Ureter (tissue), 1 donor: Measurements from ENCODE around the gene OSBPL9. TPM values are rescaled to one million over a fixed set of nuclear protein-coding genes. Genes with fewer than 3 reads are reported as not detected.
"Not testable (repeated sequence)": the region's sequence is repeated elsewhere in the genome, so short reads cannot be mapped to it uniquely, and the experiment has no call there.

ENCODE experiments used
- DNase-seq: peaks from one replicate; pipeline ENCODE4 v3.0.0-alpha.2; 2020; ENCODE audit warnings: low spot score
- total RNA-seq: library from RNA; stranded (reverse); gene quantifications from one replicate; pipeline ENCODE4 v1.2.4, GENCODE V29; 2023
- donor health status: DM: yes; HTN: yes; CAD: no.

OSBPL9 gene
- total RNA-seq, 1 donor from 2014 or later = 107 TPM

DNA sequence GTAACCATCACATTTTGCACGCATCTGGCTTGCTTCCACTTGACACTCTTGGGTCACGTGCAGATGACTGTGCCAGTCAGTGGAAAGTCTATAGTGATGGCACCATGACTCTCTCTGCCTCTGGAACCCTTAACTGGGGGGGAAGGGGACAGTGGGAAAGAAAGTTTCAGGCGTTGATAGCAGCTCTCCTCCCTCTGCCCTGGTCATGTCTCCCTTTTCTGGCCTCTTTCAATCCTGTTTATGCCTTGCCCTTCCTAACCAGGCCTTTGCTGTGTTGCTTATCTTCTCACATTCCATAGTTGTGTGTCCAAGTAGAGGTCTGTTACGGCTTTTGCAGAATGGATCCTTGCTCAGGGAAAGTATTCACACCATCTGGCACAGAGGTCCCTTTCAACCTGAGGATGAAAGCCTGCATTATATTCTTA, 168.1 kb downstream of the OSBPL9 start:
- DNase-seq = no peak

DNA sequence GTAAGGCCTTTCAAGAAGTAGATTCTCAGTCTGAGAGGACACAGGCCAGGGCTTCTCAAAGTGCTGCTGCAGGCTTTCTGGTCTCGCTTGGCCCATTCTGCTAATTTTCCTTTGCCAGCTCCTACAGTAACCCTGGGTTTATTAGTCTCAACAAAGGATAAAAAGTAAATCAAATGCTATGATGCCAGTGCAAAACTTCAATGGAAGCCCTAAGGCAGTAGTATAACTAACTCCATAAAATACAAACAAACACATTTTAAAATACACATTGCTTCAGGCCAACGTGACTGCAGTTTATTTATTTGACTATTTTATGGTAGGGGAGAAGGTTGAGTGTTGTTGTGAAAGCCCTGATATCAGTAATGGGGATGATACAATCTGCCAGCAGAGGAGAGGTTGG, 172.0 kb downstream of the OSBPL9 start:
- no peak for DNase-seq

DNA sequence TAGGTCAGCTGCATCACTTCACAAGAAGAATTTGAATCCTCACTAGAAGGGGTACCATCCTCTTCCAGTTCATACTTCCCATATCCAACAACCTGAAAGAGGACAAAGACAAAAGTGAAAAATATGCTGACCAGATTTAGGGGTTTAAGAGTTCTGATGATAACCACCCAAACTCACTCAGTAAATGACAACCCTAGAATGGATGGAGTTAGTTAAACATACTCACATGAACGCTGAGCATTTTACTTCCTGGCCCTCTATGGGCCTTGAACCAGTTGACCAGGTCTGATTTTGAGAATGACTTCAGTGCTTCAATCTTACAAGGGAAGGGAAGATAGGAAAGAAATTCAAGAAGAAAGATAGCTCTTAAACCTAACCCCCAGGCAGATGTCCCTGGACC, 172.4 kb downstream of the OSBPL9 start:
- DNase-seq = no peak

DNA sequence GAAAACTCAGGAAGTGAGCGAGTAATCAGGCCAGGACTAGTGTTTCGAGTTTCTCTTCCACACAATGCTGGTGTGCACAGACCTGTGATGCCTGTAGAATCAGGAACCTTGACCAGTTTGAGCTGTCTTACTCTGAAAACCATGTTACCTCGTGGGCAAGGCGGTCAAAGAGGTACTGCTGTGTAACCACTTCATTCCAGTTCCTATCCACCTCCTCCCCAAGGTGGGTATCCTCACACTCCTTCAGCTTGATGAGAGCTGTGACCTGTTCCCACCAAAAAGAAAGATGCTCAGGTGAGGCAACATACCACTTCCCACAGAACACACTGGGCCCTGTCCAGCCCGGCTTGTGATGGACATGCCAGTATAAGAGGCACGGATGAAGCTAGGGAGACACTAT, 173.5 kb downstream of the OSBPL9 start:
- DNase-seq = no peak

DNA sequence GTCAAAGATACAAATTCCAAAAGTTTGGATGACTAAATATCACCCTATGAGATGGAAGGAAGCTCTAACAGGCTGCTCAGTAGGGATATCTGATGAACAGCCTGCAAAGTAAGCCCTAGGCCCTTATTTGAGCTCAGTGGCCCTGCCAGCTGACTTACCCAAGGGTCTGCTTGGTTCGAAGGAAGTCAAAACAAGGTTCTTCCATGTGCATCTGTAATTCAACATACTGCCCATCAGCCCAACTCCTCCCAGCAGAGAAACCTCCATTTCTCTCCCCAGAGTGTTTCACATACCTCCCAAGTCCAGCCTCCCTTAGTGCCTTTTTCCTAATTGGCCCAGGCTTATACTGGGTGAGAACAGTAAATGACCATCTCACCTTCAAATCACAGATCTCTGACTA, 175.0 kb downstream of the OSBPL9 start:
- DNase-seq = no peak

DNA sequence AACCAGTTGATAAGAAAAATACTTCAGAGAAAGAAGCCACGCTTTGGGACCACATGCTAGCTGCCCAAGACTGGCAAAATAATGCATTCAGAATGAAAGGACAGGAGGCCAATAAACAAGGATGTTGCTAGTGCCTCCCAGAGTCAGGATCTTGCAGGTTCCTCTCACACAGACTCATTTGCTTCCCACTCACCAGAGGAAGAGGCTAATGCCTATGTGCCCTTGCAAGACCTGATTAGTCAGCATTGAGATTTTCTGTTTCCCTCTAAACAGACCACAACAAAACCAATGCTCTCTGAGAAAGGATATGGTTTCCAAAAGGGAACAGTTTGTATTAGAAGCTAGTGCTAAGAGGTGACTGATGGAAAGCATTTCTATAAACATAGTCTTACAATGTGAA, 176.0 kb downstream of the OSBPL9 start:
- no peak for DNase-seq

DNA sequence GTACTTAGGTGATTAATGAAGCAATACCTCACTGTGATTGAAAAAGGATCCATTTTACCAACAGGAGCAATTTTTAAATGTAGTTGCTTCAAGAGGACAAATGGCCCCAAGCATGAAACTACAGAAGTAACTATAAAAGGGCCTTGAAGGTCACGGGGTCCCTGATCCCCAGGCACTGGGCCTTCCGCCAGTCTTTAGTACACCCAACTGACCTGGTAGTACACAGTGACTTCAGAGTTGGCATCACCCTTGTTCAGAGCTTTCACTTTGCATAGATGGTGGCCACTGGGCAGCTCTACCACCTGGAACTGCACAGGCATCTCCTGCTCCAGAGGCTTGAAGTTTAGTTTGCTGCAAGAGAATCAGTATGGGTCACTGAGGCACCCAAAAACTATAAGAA, 177.4 kb downstream of the OSBPL9 start:
- DNase-seq = no peak

DNA sequence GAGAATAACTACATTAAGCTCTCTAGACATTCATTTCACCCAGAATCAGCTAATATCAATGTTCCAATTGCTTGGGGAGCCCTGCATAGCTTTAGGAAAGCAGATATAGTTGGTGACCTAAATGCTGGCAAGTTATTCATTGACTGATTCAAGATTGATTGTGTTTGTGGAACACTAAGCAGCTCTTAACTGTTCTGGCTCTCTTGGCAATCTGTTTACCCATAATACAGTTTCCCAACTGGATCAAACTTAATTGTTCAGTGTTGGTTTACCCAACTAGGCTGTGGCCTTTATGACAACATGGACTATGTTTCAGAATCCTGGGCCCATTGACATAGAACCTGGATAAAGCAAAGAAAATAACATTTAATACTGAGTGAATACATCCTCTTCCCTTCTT, 178.0 kb downstream of the OSBPL9 start:
- DNase-seq = no peak

DNA sequence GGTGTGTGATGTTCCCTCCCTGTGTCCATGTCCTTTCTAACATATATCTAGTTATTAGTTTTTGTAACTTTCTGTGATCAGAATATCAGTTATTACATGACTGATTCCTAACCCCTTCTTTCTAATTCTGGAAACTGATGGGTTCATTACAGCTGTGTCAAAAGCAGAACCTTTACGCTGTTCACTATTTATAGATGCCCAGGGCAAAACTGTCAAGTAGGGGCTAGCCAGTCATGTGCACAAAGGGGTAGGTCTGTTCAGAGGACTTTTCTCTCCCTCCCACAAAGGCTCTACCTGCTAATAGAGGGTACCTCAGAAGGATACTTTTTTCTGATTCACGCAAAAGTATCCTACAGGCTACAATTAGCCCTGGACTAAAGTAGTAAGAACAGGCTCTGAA, 182.5 kb downstream of the OSBPL9 start:
- DNase-seq = no peak

DNA sequence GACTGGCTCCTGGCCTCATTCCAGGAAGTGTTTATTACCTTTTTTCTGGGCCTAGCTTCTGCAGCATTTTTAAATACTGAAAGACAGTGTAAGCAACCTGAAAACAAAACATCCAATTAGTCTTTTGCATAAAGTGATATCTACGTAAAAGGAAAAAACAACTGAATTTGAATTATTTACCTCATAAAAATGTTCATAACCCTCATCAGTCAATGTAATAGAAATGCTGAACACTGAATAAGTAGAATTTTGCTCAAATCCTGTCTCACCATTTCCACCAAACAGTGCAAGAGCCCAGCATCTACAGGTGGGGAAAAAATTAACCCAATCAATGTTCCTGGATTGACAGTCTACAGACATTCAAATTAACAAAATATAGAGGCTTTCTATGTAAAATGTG, 197.6 kb downstream of the OSBPL9 start:
- no peak for DNase-seq

DNA sequence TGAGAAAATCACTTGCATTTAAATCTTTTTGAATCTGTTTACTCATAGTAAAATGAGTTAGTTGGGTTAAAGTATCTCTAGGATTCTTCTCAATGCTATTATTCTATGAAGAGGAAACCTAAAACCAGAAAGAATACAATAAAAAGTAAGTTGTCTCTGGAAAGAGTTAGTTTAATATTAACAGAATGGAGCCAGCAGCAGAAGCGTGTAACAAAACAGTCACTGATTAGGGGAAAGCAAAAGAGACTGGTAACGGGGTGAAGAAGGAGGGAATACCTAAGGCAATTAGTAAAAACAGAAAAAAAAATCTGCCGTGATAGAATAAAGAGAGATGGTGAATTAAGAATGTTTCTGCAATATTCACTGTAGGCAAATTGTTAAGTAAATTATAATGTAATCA, 201.6 kb downstream of the OSBPL9 start:
- DNase-seq = no peak

DNA sequence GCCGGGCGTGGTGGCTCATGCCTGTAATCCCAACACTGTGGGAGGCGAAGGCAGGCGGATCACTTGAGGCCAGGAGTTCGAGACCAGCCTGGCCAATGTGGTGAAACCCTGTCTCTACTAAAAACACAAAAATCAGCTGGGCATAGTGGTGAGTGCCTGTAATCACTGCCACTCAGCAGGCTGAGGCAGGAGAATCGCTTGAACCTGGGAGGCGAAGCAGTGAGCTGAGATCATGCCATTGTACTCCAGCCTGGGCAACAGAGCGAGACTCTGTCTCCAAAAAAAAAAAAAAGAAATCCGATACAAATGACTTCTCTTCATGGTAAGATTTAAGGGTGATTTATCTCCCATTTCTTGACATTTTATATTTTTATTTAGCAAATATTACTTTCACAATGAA, 202.1 kb downstream of the OSBPL9 start:
- DNase-seq = not testable (repeated sequence)

DNA sequence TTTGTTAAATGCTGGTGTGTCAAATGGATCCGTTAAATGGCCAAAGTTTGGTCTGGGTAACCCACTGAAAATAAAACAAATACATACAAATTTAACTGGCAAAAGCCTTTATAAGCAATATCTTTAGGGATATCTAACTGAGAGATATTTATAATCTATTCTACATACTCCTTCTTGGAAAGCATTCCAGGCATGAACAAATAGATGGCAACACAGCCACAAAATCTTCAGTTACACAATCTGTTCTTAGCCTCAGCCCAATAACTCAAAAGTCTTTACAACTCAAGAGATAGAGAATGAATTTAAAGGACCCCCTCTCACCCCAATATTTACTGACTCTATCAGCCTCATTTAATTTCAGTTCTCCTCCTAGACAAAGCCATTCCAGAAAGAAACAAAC, 202.9 kb downstream of the OSBPL9 start:
- no peak for DNase-seq

DNA sequence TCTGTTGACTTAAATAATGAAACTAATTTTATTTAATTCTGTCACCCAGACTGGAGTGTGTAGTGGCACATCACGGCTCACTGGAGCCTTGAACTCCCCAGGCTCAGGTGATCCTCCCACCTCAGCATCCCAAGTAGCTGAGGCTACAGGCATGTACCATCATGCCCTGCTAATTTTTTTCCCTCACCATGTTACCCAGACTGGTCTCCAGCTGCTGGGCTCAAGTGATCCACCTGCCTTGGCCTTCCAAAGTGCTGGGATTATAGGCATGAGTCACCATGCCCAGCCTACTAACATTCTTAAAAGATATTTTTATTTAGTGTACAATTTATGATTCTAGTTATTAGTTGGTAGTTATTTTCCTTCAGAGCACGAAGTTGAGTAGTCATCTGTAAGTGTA, 212.2 kb downstream of the OSBPL9 start:
- no peak for DNase-seq

DNA sequence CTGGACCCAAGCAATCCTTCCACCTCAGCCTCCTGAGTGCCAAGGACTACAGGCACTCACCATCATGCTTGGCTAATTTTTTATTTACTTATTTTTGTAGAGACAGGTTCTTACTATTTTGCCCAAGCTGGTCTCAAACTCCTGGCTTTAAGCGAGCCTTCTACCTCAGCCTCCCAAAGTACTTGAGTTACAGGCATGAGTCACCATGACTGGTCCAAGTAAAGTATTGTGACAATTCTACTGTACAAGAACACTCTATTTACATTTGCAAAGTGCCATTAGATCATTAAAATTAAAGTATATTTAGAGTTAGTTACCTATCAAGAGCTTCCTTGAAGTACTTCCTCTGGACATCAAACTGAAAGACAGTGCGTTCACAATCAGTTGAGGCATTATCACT, 216.8 kb downstream of the OSBPL9 start:
- no peak for DNase-seq

DNA sequence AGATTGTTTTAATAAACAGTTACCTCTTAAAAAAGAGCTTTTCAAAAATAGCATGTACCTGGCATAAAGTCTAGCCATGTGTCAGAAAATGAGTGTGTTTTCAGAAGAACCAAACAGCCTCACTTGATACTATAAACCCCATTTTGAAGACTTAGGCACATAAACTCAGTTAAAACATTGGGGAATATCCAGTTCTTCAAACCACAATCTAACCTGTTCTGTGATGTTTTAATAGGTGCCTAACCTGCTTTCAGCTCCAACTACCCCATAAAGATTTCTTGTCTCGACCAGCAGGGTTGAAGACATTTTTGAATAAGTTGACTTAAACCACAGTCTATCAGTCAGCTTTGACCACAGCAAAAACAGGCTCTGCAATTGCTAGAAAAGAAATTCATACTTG, 220.4 kb downstream of the OSBPL9 start:
- DNase-seq = no peak

Other genes with a start within 250 kb of the OSBPL9 start
- 86.2 TPM for gene EPS15, start 97.8 kb upstream of the OSBPL9 start, total RNA-seq